ENCODE measurements around the gene KCNJ14.

Gene KCNJ14

GRCh38 chr19:48445606-48446481, 9.5 kb upstream of the KCNJ14 start, which contains the start of gene GRWD1:
GRWD1 (plus strand) TSS chr19:48445983; CDS start chr19:48446006, 23 bp downstream.
- peak; percentile 96 for DNase-seq

- DNase-seq = no peak
Observed at GRCh38 chr19:48446579-48446978, 8.8 kb upstream of the KCNJ14 start.

- DNase-seq = no peak
Observed at GRCh38 chr19:48448563-48448962, 6.8 kb upstream of the KCNJ14 start.

GRCh38 chr19:48450441-48450840, 4.9 kb upstream of the KCNJ14 start:
- DNase-seq = no peak

- DNase-seq = no peak
Observed at GRCh38 chr19:48450863-48451262, 4.5 kb upstream of the KCNJ14 start.

GRCh38 chr19:48451624-48452023, 3.8 kb upstream of the KCNJ14 start:
- DNase-seq = no peak

GRCh38 chr19:48452289-48453190, 2.8 kb upstream of the KCNJ14 start:
- DNase-seq = no peak

GRCh38 chr19:48454150-48454730, 1.1 kb upstream of the KCNJ14 start:
- DNase-seq = no peak

GRCh38 chr19:48455908-48456562, 661 bp downstream of the KCNJ14 start:
- no peak for DNase-seq

GRCh38 chr19:48456864-48457263, 1.5 kb downstream of the KCNJ14 start:
- no peak for DNase-seq

GRCh38 chr19:48458016-48458415, 2.6 kb downstream of the KCNJ14 start:
- DNase-seq = no peak

GRCh38 chr19:48461651-48461981, 6.2 kb downstream of the KCNJ14 start:
- DNase-seq = no peak

GRCh38 chr19:48461982-48462655, 6.7 kb downstream of the KCNJ14 start:
- no peak for DNase-seq

GRCh38 chr19:48465215-48465614, 9.8 kb downstream of the KCNJ14 start:
- DNase-seq = no peak

GRCh38 chr19:48466561-48467325, 11.4 kb downstream of the KCNJ14 start:
- no peak for DNase-seq

GRCh38 chr19:48468772-48469288, 13.5 kb downstream of the KCNJ14 start:
- peak; percentile 99 for DNase-seq

GRCh38 chr19:48469289-48469881, 14.0 kb downstream of the KCNJ14 start, which contains the start of gene CYTH2:
CYTH2 (plus strand) TSS chr19:48469369; CDS start chr19:48469508, 139 bp downstream.
- peak; percentile 65 for DNase-seq

GRCh38 chr19:48469934-48470680, 14.7 kb downstream of the KCNJ14 start:
- no peak for DNase-seq

GRCh38 chr19:48470856-48471255, 15.5 kb downstream of the KCNJ14 start:
- DNase-seq = no peak

GRCh38 chr19:48471836-48472235, 16.5 kb downstream of the KCNJ14 start:
- DNase-seq = no peak

All from stimulated activated naive CD4-positive, alpha-beta T cell treated with Interleukin-2 at 50 U/mL for 16 hours (primary cell).